ENCODE results near the gene HRAS. TPM values are rescaled to one million over a fixed set of nuclear protein-coding genes. Genes with fewer than 3 reads are reported as not detected.
A peak's percentile ranks its signal among the peaks of the same experiment; 100 is the strongest.

HRAS gene
- total RNA-seq, 2 experiments from 2014 or later = 23.7 to 23.9 TPM

- peak; percentile 92 for ATAC-seq (ENCODE audit: poor library complexity)
- Histone ChIP-seq H3K4me3 (ENCODE audit: low read length) (peak within 1 kb of the TSS; percentile 60), H3K27ac (ENCODE audit: low read depth in 1 of 2, low read length in 2 of 2) (peak within 1 kb of the TSS; percentile 39 to 78), H3K9me3 (ENCODE audit: control insufficient read depth in 1 of 2, insufficient read depth in 1 of 2, low read length in 2 of 2) (no peaks in the 10 kb centered on the region), H3K36me3 (ENCODE audit: insufficient read depth, low read length) (peaks cover 10% of the 10 kb centered on the region), H3K4me1 (ENCODE audit: insufficient read depth, low read length) (peaks cover 39% of the 10 kb centered on the region), H3K27me3 (ENCODE audit: control insufficient read depth in 1 of 2, insufficient read depth in 2 of 2, low read length in 2 of 2) (no peaks in the 10 kb centered on the region)
- ChIA-PET CTCF (interaction anchor here (0.7 to 1.6 kb wide), 3 partner anchors 8 to 136 kb away, joined by 3 read pairs; no protein-coding TSS in a partner anchor), POLR2A (interaction anchor here (0.8 to 2.2 kb wide), 10 partner anchors 8 to 186 kb away, joined by 3 to 21 read pairs (median 4); partner anchors contain the start of genes DEAF1, PHRF1 and TMEM80)
- TF ChIP-seq CTCF (IDR thresholded peaks at IDR 0.05) = no peak
- DNase-seq = peak; percentile 93 to 98 (median 96)
- intact Hi-C loops (cut with DNase I, micrococcal nuclease) = loop anchor here (1.0 to 10.0 kb wide), 4 partner anchors 8 to 134 kb away; partner anchors contain the start of genes DEAF1 (in 1 of the 2) and TMEM80 (in 1 of the 2)
- peak within 1 kb of the TSS; percentile 93 for H3K4me3 Mint-ChIP-seq
- H3K4me1 Mint-ChIP-seq (ENCODE audit: low read depth) = peaks cover 13% of the 10 kb centered on the region
- no peaks in the 10 kb centered on the region for H3K9me3 Mint-ChIP-seq
- H3K36me3 Mint-ChIP-seq (ENCODE audit: low read depth) = peaks cover 9% of the 10 kb centered on the region
- H3K27ac Mint-ChIP-seq = peak within 1 kb of the TSS; percentile 88
- H3K27me3 Mint-ChIP-seq = no peaks in the 10 kb centered on the region
Measured at GRCh38 chr11:560305-561147, 25.1 kb upstream of the HRAS start, which contains the start of the genes LMNTD2 and RASSF7. Gene LMNTD2, minus strand, starts transcription at chr11:560738. Its CDS starts 22 bp downstream, at chr11:560716. Gene RASSF7, plus strand, starts transcription at chr11:560970. Its CDS starts 799 bp downstream, at chr11:561769.

- Mint-ChIP-seq H3K27me3 (no peaks in the 10 kb centered on the region), H3K4me1 (ENCODE audit: low read depth) (peaks cover 13% of the 10 kb centered on the region), H3K9me3 (no peaks in the 10 kb centered on the region), H3K4me3 (peak overlapping the region; percentile 85), H3K27ac (peak overlapping the region; percentile 88), H3K36me3 (ENCODE audit: low read depth) (peaks cover 9% of the 10 kb centered on the region)
- ChIA-PET POLR2A (interaction anchor here (0.8 to 2.2 kb wide), 6 partner anchors 9 to 167 kb away, joined by 3 to 21 read pairs (median 5); partner anchors contain the start of genes DEAF1, PHRF1 and TMEM80), CTCF (interaction anchor here (0.7 to 1.6 kb wide), 3 partner anchors 9 to 137 kb away, joined by 3 read pairs; no protein-coding TSS in a partner anchor)
- H3K27me3 ChIP-seq (ENCODE audit: control insufficient read depth in 1 of 2, insufficient read depth in 2 of 2, low read length in 2 of 2) = no peaks in the 10 kb centered on the region
- H3K4me3 ChIP-seq (ENCODE audit: low read length) = peak overlapping the region; percentile 58
- H3K27ac ChIP-seq (ENCODE audit: low read depth in 1 of 2, low read length in 2 of 2) = peak overlapping the region; percentile 39 to 78
- no peaks in the 10 kb centered on the region for H3K9me3 ChIP-seq (ENCODE audit: control insufficient read depth in 1 of 2, insufficient read depth in 1 of 2, low read length in 2 of 2)
- DNase-seq (peak in 3 of 14 experiments; percentile 19 to 52 (median 44)), ATAC-seq (ENCODE audit: poor library complexity) (no peak)
- peaks cover 39% of the 10 kb centered on the region for H3K4me1 ChIP-seq (ENCODE audit: insufficient read depth, low read length)
- peaks cover 10% of the 10 kb centered on the region for H3K36me3 ChIP-seq (ENCODE audit: insufficient read depth, low read length)
- intact Hi-C loops (cut with DNase I, micrococcal nuclease) = loop anchor here (1.0 to 10.0 kb wide), 4 partner anchors 8 to 135 kb away; partner anchors contain the start of genes DEAF1 (in 1 of the 2) and TMEM80 (in 1 of the 2)
- no peak for TF ChIP-seq CTCF (IDR thresholded peaks at IDR 0.05)
Measured at GRCh38 chr11:559712-560304, 24.4 kb upstream of the HRAS start.

GRCh38 chr11:559020-559620, 23.7 kb upstream of the HRAS start:
- CTCF ChIA-PET = interaction anchor here (1.0 to 1.6 kb wide), 2 partner anchors 9 to 70 kb away, joined by 3 read pairs; no protein-coding TSS in a partner anchor
- intact Hi-C loops (cut with DNase I, micrococcal nuclease) = loop anchor here in 1 of 2 experiments (2.0 kb wide), 1 partner anchor 54 kb away; no protein-coding TSS in a partner anchor

More at GRCh38 chr11:559020-559620, 23.7 kb upstream of the HRAS start:
- Histone ChIP-seq H3K4me3 (ENCODE audit: low read length) (no peak overlapping the region), H3K4me1 (ENCODE audit: insufficient read depth, low read length) (peaks cover 46% of the 10 kb centered on the region), H3K9me3 (ENCODE audit: control insufficient read depth in 1 of 2, insufficient read depth in 1 of 2, low read length in 2 of 2) (no peaks in the 10 kb centered on the region), H3K27ac (ENCODE audit: low read depth in 1 of 2, low read length in 2 of 2) (no peak overlapping the region), H3K36me3 (ENCODE audit: insufficient read depth, low read length) (peaks cover 10% of the 10 kb centered on the region), H3K27me3 (ENCODE audit: control insufficient read depth in 1 of 2, insufficient read depth in 2 of 2, low read length in 2 of 2) (no peaks in the 10 kb centered on the region)
- Mint-ChIP-seq H3K27ac (peak overlapping the region; percentile 88), H3K4me3 (peak overlapping the region; percentile 54), H3K4me1 (ENCODE audit: low read depth) (peaks cover 13% of the 10 kb centered on the region), H3K36me3 (ENCODE audit: low read depth) (peaks cover 9% of the 10 kb centered on the region), H3K27me3 (no peaks in the 10 kb centered on the region), H3K9me3 (no peaks in the 10 kb centered on the region)
- POLR2A ChIA-PET = interaction anchor here (0.9 to 2.2 kb wide), 3 partner anchors 10 to 55 kb away, joined by 4 to 21 read pairs (median 11); partner anchors contain the start of gene PHRF1
- no peak for ATAC-seq (ENCODE audit: poor library complexity)
- DNase-seq = peak in 2 of 14 experiments; percentile 48 to 62
- no peak for TF ChIP-seq CTCF (IDR thresholded peaks at IDR 0.05)

Measured in CD4-positive, alpha-beta T cell (primary cell).